B cell (primary cell): ENCODE results near the gene FEM1B. TPM values are rescaled to one million over a fixed set of nuclear protein-coding genes. Genes with fewer than 3 reads are reported as not detected.

Source experiments
- ATAC-seq: fragments of 200-7000 bp; cut with Tn5 transposase; one replicate; pipeline ENCODE4 v1.10.0; 2021; ENCODE audit warnings: low read depth, mild to moderate bottlenecking, moderate number of reproducible peaks, moderate library complexity
- CTCF ChIA-PET: fragments of 350-600 bp; sonication (Branson Sonifier 250); formaldehyde crosslinking; loops from one replicate; lab custom pipeline; 2021; ENCODE audit warnings: antibody characterized with exemption, inconsistent platforms; lab: Charles Lee
- POLR2A ChIA-PET: fragments of 350-600 bp; sonication (Branson Sonifier 250); formaldehyde crosslinking; loops from one replicate; lab custom pipeline; 2021; ENCODE audit warnings: antibody characterized with exemption; lab: Charles Lee
- DNase-seq: peaks from one replicate; pipeline ENCODE4 v3.0.0; 2013
- H2AFZ ChIP-seq: 2 replicates; pipeline ENCODE4 v1.6.1; 2012; ENCODE audit warnings: mild to moderate bottlenecking, low read depth, low read length; ENCODE audit not compliant: insufficient read depth, poor library complexity, severe bottlenecking
- H3K27ac ChIP-seq, 2 donors: 1 replicate in 1 of 2; 2 replicates in 1 of 2; pipeline ENCODE4 v1.5.1; 2012 to 2013; ENCODE audit warnings: low read length in 2 of 2, mild to moderate bottlenecking in 2 of 2, moderate library complexity in 1 of 2
- H3K27me3 ChIP-seq, 4 experiments: fragments of 200-600 bp in 1 of 4; sonication (generic) in 1 of 4; replicated peaks in 1 of 4; 1 replicate in 2 of 4; 2 replicates in 2 of 4; pipeline versions ENCODE4 v1.6.1 to v1.7.0; 2013 to 2016; ENCODE audit warnings: low read length in 3 of 4, mild to moderate bottlenecking in 2 of 4, mixed read lengths in 1 of 4, moderate library complexity in 1 of 4; ENCODE audit not compliant: insufficient read depth in 4 of 4, control insufficient read depth in 3 of 4; ENCODE audit errors: control extremely low read depth in 1 of 4
- H3K36me3 ChIP-seq, 2 experiments: replicated peaks in 1 of 2; 1 replicate in 1 of 2; 2 replicates in 1 of 2; pipeline versions ENCODE4 v1.6.1 to v1.7.1; 2013; ENCODE audit warnings: low read length in 1 of 2; ENCODE audit not compliant: insufficient read depth in 2 of 2, control insufficient read depth in 1 of 2; ENCODE audit errors: control extremely low read depth in 1 of 2, extremely low read depth in 1 of 2
- H3K4me1 ChIP-seq, 2 donors: fragments of 200-600 bp in 1 of 2; sonication (generic) in 1 of 2; 1 replicate in 1 of 2; 2 replicates in 1 of 2; pipeline versions ENCODE4 v1.5.1 to v1.6.1; 2013 to 2017; ENCODE audit warnings: low read length in 2 of 2; ENCODE audit not compliant: control insufficient read depth in 2 of 2, insufficient read depth in 2 of 2
- H3K4me2 ChIP-seq: replicated peaks from 2 replicates; pipeline ENCODE3; 2012; ENCODE audit warnings: mild to moderate bottlenecking, low read depth, low read length; ENCODE audit not compliant: poor library complexity, severe bottlenecking
- H3K4me3 ChIP-seq, 5 experiments: fragments of 200-600 bp in 1 of 5; sonication (generic) in 1 of 5; 1 replicate in 3 of 5; 2 replicates in 2 of 5; pipeline versions ENCODE4 v1.5.1 to v1.7.0; 2011 to 2016; ENCODE audit warnings: low read length in 4 of 5, mild to moderate bottlenecking in 4 of 5, low read depth in 2 of 5, control low read depth in 1 of 5, moderate library complexity in 1 of 5; ENCODE audit not compliant: insufficient read depth in 1 of 5; ENCODE audit errors: control extremely low read depth in 1 of 5, extremely low read depth in 1 of 5
- H3K79me2 ChIP-seq: fragments of 200-600 bp; sonication (generic); one replicate; pipeline ENCODE4 v1.6.0; 2016; ENCODE audit warnings: low read length; ENCODE audit not compliant: control insufficient read depth, insufficient read depth
- H3K9ac ChIP-seq: fragments of 200-600 bp; sonication (generic); 2 replicates; pipeline ENCODE4 v1.6.1; 2017; ENCODE audit warnings: mild to moderate bottlenecking, low read length, moderate library complexity
- H3K9me3 ChIP-seq, 3 donors: one replicate each; pipeline versions ENCODE4 v1.6.1 to v1.7.1; 2013; ENCODE audit warnings: low read length in 2 of 3; ENCODE audit not compliant: control insufficient read depth in 2 of 3, insufficient read depth in 1 of 3; ENCODE audit errors: control extremely low read depth in 1 of 3
- H4K20me1 ChIP-seq: 2 replicates; pipeline ENCODE4 v1.6.0; 2012; ENCODE audit warnings: mild to moderate bottlenecking, low read length; ENCODE audit not compliant: insufficient read depth, control insufficient read depth, poor library complexity, severe bottlenecking
- H3K27ac Mint-ChIP-seq: one replicate; pipeline ENCODE4 v1.8.0; 2021; ENCODE audit warnings: mixed read lengths
- H3K27me3 Mint-ChIP-seq: one replicate; pipeline ENCODE4 v1.8.0; 2021; ENCODE audit warnings: mixed read lengths
- H3K4me1 Mint-ChIP-seq: one replicate; pipeline ENCODE4 v1.8.0; 2021; ENCODE audit warnings: mixed read lengths
- H3K4me3 Mint-ChIP-seq: one replicate; pipeline ENCODE4 v1.8.0; 2021; ENCODE audit warnings: mixed read lengths
- H3K9me3 Mint-ChIP-seq: one replicate; pipeline ENCODE4 v1.8.0; 2022; ENCODE audit warnings: mixed read lengths; ENCODE audit not compliant: insufficient read depth
- EZH2 ChIP-seq: IDR thresholded peaks from 2 replicates; pipeline ENCODE4 v1.6.1; 2012; ENCODE audit warnings: borderline replicate concordance, low read depth, mild to moderate bottlenecking, moderate library complexity, low read length; ENCODE audit not compliant: insufficient read depth, poor library complexity, severe bottlenecking
- WGBS: methylation state at CpG from one replicate; pipeline ENCODE4 v1.1.5; 2013; ENCODE audit warnings: missing lambda C conversion rate; ENCODE audit not compliant: insufficient coverage; 5-methylcytosine and 5-hydroxymethylcytosine counted together
- intact Hi-C: fragments of 100-400 bp; cut with micrococcal nuclease; formaldehyde crosslinking; loops from one replicate; pipeline ENCODE4 v1.10.0; 2022
- polyA plus RNA-seq: library from polyadenylated mRNA; depleted of rRNA; stranded (reverse); fragments of >200 nt; gene quantifications from 2 replicates; pipeline ENCODE4 v1.2.3, GENCODE V29; 2012
- total RNA-seq, 2 donors: library from RNA; stranded (reverse); fragments of 120-200 nt in 1 of 2; gene quantifications; 1 replicate in 1 of 2; 2 replicates in 1 of 2; pipeline versions ENCODE4 v1.2.3 to v1.2.4, GENCODE V29; 2013 to 2022
- TF ChIP-seq, protein P1 (sequence below): fragments of 200-600 bp; IDR thresholded peaks from one replicate; pipeline ENCODE4 v1.8.0; 2022; ENCODE audit warnings: antibody characterized with exemption, mild to moderate bottlenecking

The FEM1B gene
- total and polyA plus RNA-seq, 2 donors (not counting 1 experiment from before 2014, with no cell fraction given), result 13.8 to 52.4 TPM

DNA sequence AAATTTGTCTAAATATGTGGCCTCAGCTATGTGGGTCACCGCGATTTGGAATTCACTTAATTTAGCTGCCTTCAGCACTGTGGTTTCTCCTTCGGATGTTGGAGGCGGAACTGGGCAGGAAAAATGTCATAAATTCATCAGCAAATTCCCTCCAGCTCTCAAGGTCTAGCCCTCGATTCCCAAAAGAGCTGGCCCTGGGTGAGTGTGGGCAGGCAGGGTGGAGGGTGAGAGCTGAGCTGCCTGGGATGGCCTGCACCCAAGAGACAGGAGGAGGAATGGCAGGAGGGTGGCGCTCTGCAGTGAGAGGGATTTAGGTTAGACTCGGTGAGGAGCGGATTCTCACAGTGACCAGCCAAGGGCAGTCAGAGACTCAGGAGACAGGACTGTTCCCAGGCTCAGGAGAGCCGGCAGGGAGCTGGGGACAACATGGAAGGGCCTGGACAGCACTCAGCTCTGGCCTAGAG is 57.1 kb downstream of the FEM1B start:
- CTCF ChIA-PET, result no interaction called here
- Histone ChIP-seq H3K27ac (no peak overlapping the region), H3K27me3 (peaks cover 0 to 5% (median 0%) of the 10 kb centered on the region in 4 experiments), H3K4me1 (no peaks in the 10 kb centered on the region), H3K79me2 (no peaks in the 10 kb centered on the region), H3K9ac (no peak overlapping the region), H4K20me1 (no peaks in the 10 kb centered on the region), H2AFZ (no peak overlapping the region), H3K4me2 (no peak overlapping the region), H3K9me3 (no peaks in the 10 kb centered on the region), H3K4me3 (no peak overlapping the region), H3K36me3 (no peaks in the 10 kb centered on the region)
- POLR2A ChIA-PET, result no interaction called here
- Mint-ChIP-seq H3K4me3 (no peak overlapping the region), H3K9me3 (no peaks in the 10 kb centered on the region), H3K4me1 (no peaks in the 10 kb centered on the region), H3K27me3 (peaks cover 17% of the 10 kb centered on the region), H3K27ac (no peak overlapping the region)
- intact Hi-C loops, result no loop called here
- no peak for ATAC-seq
- no peak for DNase-seq
- TF ChIP-seq, protein P1, sequence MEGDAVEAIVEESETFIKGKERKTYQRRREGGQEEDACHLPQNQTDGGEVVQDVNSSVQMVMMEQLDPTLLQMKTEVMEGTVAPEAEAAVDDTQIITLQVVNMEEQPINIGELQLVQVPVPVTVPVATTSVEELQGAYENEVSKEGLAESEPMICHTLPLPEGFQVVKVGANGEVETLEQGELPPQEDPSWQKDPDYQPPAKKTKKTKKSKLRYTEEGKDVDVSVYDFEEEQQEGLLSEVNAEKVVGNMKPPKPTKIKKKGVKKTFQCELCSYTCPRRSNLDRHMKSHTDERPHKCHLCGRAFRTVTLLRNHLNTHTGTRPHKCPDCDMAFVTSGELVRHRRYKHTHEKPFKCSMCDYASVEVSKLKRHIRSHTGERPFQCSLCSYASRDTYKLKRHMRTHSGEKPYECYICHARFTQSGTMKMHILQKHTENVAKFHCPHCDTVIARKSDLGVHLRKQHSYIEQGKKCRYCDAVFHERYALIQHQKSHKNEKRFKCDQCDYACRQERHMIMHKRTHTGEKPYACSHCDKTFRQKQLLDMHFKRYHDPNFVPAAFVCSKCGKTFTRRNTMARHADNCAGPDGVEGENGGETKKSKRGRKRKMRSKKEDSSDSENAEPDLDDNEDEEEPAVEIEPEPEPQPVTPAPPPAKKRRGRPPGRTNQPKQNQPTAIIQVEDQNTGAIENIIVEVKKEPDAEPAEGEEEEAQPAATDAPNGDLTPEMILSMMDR, result no peak
- TF ChIP-seq EZH2, result no peak
- WGBS, result 54% methylated on average over 7 of the region's 9 CpGs

DNA sequence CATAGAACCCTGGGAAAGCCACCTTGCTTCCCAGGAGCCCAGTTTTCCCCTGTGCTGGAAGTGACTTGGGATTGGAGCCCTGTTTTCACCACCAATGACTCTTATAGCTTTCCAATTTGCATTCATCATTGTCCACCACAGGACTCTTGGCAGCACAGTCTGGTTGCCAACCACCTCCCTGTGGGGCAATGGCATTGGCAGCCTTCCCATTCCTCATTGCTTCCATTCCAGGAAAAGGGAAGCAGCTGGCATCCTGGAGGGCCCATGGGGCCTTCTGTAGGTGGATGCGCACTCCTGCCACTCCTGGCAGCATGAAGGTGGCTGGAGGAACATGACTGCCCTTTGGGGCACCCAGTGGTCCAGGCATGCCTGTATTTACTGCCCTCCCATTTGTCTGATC is 57.7 kb downstream of the FEM1B start:
- no peaks in the 10 kb centered on the region for H4K20me1 ChIP-seq
- H3K9me3 ChIP-seq, result no peaks in the 10 kb centered on the region
- peaks cover 17% of the 10 kb centered on the region for H3K27me3 Mint-ChIP-seq
- no peak overlapping the region for H3K9ac ChIP-seq
- intact Hi-C loops, result no loop called here
- TF ChIP-seq EZH2, result no peak
- TF ChIP-seq, protein P1, result no peak
- ATAC-seq, result no peak
- H3K27me3 ChIP-seq, result peaks cover 0 to 5% (median 0%) of the 10 kb centered on the region in 4 experiments
- H3K9me3 Mint-ChIP-seq, result no peaks in the 10 kb centered on the region
- H3K4me3 ChIP-seq, result no peak overlapping the region
- H3K4me3 Mint-ChIP-seq, result no peak overlapping the region
- ChIA-PET CTCF (no interaction called here), POLR2A (no interaction called here)
- H3K4me1 ChIP-seq, result no peaks in the 10 kb centered on the region
- no peaks in the 10 kb centered on the region for H3K36me3 ChIP-seq
- DNase-seq, result no peak
- 83% methylated on average over 1 of the region's 1 CpG for WGBS
- no peak overlapping the region for H3K4me2 ChIP-seq
- H3K79me2 ChIP-seq, result no peaks in the 10 kb centered on the region
- no peak overlapping the region for H2AFZ ChIP-seq
- H3K4me1 Mint-ChIP-seq, result no peaks in the 10 kb centered on the region
- H3K27ac ChIP-seq, result no peak overlapping the region
- H3K27ac Mint-ChIP-seq, result no peak overlapping the region
